Breast epithelium (tissue), 3 donors: Measurements from ENCODE around the gene PDSS2.

ENCODE experiments used
- CTCF ChIP-seq, 3 donors: fragments of 450-650 bp; IDR thresholded peaks; one replicate each; pipeline ENCODE4 v1.5.1; 2016 to 2017; ENCODE audit warnings: antibody characterized with exemption in 3 of 3, mild to moderate bottlenecking in 3 of 3, moderate library complexity in 3 of 3
- POLR2A ChIP-seq: fragments of 450-650 bp; IDR thresholded peaks from one replicate; pipeline ENCODE4 v1.6.1; 2016; ENCODE audit warnings: antibody characterized with exemption, mild to moderate bottlenecking, moderate library complexity

GRCh38 chr6:107152638-107153430 lies 306.5 kb downstream of the PDSS2 start:
- TF ChIP-seq CTCF (IDR thresholded peaks at IDR 0.05) (no peak), POLR2A (no peak)
